ENCODE measurements around the gene CASP9. TPM values are rescaled to one million over a fixed set of nuclear protein-coding genes. Genes with fewer than 3 reads are reported as not detected.

CASP9 gene
- total RNA-seq, 1 experiment from 2014 or later = 15.9 TPM

DNA sequence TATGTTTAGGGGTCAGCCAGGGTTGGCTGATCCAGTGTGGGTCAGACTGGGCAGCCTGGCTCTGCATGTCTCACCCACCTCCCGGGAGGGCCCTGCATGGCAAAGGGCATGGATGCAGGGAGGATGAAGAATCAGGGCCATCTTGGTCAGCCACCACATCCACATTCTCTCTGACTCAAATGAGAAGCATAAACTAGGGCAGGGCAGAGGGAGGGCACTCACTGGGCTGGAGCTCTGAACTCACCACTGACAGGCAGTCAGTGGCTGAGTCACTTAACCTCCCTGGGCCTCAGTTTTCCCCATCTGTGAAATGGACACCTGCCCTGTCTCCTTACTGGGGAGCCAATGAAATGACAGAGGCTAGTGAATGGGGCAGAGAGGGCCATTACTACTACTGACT, 71.8 kb downstream of the CASP9 start:
- no peak overlapping the region for H4K5ac ChIP-seq (ENCODE audit: insufficient read length, low read depth, low read length)
- no peak overlapping the region for H2BK5ac ChIP-seq (ENCODE audit: insufficient read length, low read length)
- H3K27me3 Mint-ChIP-seq (ENCODE audit: low read depth) = peaks cover 4% of the 10 kb centered on the region
- H3K79me2 ChIP-seq (ENCODE audit: insufficient read depth, low read length) = no peaks in the 10 kb centered on the region
- H3K23me2 ChIP-seq (ENCODE audit: insufficient read length, low read depth, low read length, poor library complexity, severe bottlenecking) = no peaks in the 10 kb centered on the region
- no peak overlapping the region for H3K56ac ChIP-seq (ENCODE audit: insufficient read length, low read depth, low read length)
- peaks cover 0 to 6% of the 10 kb centered on the region in 2 experiments; a peak in 2 of 5 replicates for H3K9me3 Mint-ChIP-seq
- H3K27ac Mint-ChIP-seq = no peak overlapping the region
- no peak for DNase-seq
- no peaks in the 10 kb centered on the region for H3K9me3 ChIP-seq (ENCODE audit: control insufficient read depth, low read depth, low read length)
- no peak overlapping the region for H2BK15ac ChIP-seq (ENCODE audit: low read depth, low read length)
- H2BK20ac ChIP-seq (ENCODE audit: low read depth, low read length, poor library complexity, severe bottlenecking) = no peak overlapping the region
- no CpG with 5 or more reads among the region's 1 CpG for WGBS (ENCODE audit: extremely low coverage, insufficient read length, low lambda C conversion rate)
- no peak overlapping the region for H3T11ph ChIP-seq (ENCODE audit: low read length)
- no peak overlapping the region for H2BK120ac ChIP-seq (ENCODE audit: low read depth, low read length, poor library complexity, severe bottlenecking)
- no peak overlapping the region for H2AFZ ChIP-seq (ENCODE audit: low read length)
- H4K8ac ChIP-seq (replicated peaks; ENCODE audit: insufficient read length, low read depth, low read length) = no peak overlapping the region
- no peak overlapping the region for H3K9ac ChIP-seq (ENCODE audit: extremely low read depth, insufficient read length, low read length)
- H3K4me2 ChIP-seq (ENCODE audit: insufficient read depth, insufficient read length, low read length) = no peak overlapping the region
- no peak overlapping the region for H3K14ac ChIP-seq (ENCODE audit: insufficient read depth, low read length)
- H3K4me3 Mint-ChIP-seq = no peak overlapping the region
- H4K20me1 ChIP-seq (ENCODE audit: control insufficient read depth, insufficient read depth, insufficient read length) = no peaks in the 10 kb centered on the region
- H3K4me1 Mint-ChIP-seq = peaks cover 11 to 15% of the 10 kb centered on the region in 2 experiments
- H3K27ac ChIP-seq (ENCODE audit: insufficient read length, low read depth, low read length) = no peak overlapping the region
- no peaks in the 10 kb centered on the region for H3K79me1 ChIP-seq (ENCODE audit: insufficient read depth, low read depth, low read length, poor library complexity, severe bottlenecking)
- H3K36me3 Mint-ChIP-seq (ENCODE audit: insufficient read depth in 1 of 3, low read depth in 3 of 3) = no peaks in the 10 kb centered on the region; a peak in 1 of 7 replicates
- H4K91ac ChIP-seq (ENCODE audit: insufficient read length, low read depth, low read length) = no peak overlapping the region
- H3K23ac ChIP-seq (ENCODE audit: insufficient read length, low read depth, low read length) = no peak overlapping the region
- H3K18ac ChIP-seq (ENCODE audit: insufficient read length, low read depth, low read length) = no peak overlapping the region
- H2BK12ac ChIP-seq (ENCODE audit: insufficient read length, low read depth, low read length) = no peak overlapping the region
- no peak overlapping the region for H2AK5ac ChIP-seq (ENCODE audit: insufficient read length, low read length)
- H3K4me1 ChIP-seq (ENCODE audit: insufficient read depth, low read length) = no peaks in the 10 kb centered on the region
- H3K27me3 ChIP-seq (ENCODE audit: insufficient read depth, low read length) = no peaks in the 10 kb centered on the region
- TF ChIP-seq, protein P1, sequence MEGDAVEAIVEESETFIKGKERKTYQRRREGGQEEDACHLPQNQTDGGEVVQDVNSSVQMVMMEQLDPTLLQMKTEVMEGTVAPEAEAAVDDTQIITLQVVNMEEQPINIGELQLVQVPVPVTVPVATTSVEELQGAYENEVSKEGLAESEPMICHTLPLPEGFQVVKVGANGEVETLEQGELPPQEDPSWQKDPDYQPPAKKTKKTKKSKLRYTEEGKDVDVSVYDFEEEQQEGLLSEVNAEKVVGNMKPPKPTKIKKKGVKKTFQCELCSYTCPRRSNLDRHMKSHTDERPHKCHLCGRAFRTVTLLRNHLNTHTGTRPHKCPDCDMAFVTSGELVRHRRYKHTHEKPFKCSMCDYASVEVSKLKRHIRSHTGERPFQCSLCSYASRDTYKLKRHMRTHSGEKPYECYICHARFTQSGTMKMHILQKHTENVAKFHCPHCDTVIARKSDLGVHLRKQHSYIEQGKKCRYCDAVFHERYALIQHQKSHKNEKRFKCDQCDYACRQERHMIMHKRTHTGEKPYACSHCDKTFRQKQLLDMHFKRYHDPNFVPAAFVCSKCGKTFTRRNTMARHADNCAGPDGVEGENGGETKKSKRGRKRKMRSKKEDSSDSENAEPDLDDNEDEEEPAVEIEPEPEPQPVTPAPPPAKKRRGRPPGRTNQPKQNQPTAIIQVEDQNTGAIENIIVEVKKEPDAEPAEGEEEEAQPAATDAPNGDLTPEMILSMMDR (conservative IDR thresholded peaks at IDR 0.05) = no peak
- H3K4ac ChIP-seq (ENCODE audit: low read depth, low read length) = no peak overlapping the region
